Peyer's patch (tissue), 4 donors: ENCODE measurements around the gene ZNF26. TPM values are rescaled to one million over a fixed set of nuclear protein-coding genes. Genes with fewer than 3 reads are reported as not detected.
A peak's percentile ranks its signal among the peaks of the same experiment; 100 is the strongest.
"Not testable (repeated sequence)": the region's sequence is repeated elsewhere in the genome, so short reads cannot be mapped to it uniquely, and the experiment has no call there.

Experiments used
- DNase-seq, 3 donors: peaks; one replicate each; pipeline ENCODE4 v3.0.0-alpha.2; 2017 to 2019
- H3K27ac ChIP-seq, 4 donors: fragments of 200-600 bp; sonication (generic); one replicate each; pipeline ENCODE4 v1.5.1; 2016 to 2019
- H3K27me3 ChIP-seq, 2 donors: fragments of 200-600 bp; sonication (generic); one replicate each; pipeline ENCODE4 v1.5.1; 2019
- H3K36me3 ChIP-seq, 3 donors: fragments of 200-600 bp; sonication (generic); one replicate each; pipeline ENCODE4 v1.5.1; 2016 to 2019
- H3K4me1 ChIP-seq, 4 donors: fragments of 200-600 bp; sonication (generic); one replicate each; pipeline ENCODE4 v1.5.1; 2016 to 2019
- H3K4me3 ChIP-seq, 4 donors: fragments of 200-600 bp; sonication (generic); 1 replicate in 3 of 4; 2 replicates in 1 of 4; pipeline ENCODE4 v1.5.1; 2016 to 2019; ENCODE audit warnings: mild to moderate bottlenecking in 1 of 4
- H3K9me3 ChIP-seq, 4 donors: fragments of 200-600 bp; sonication (generic); one replicate each; pipeline ENCODE4 v1.5.1; 2016 to 2019; ENCODE audit warnings: mild to moderate bottlenecking in 1 of 4
- CTCF ChIP-seq, 6 experiments: fragments of 450-650 bp in 4 of 6; fragments of 200-600 bp in 2 of 6; sonication (generic) in 1 of 6; IDR thresholded peaks; one replicate each; pipeline ENCODE4 v1.5.1; 2017 to 2019; ENCODE audit warnings: antibody characterized with exemption in 6 of 6, mild to moderate bottlenecking in 3 of 6, moderate library complexity in 1 of 6
- POLR2A ChIP-seq, 2 donors: fragments of 450-650 bp; IDR thresholded peaks; one replicate each; pipeline ENCODE4 v1.5.1; 2017; ENCODE audit warnings: antibody characterized with exemption in 2 of 2, mild to moderate bottlenecking in 2 of 2, moderate library complexity in 2 of 2
- total RNA-seq, 4 donors: library from RNA; depleted of rRNA; stranded (reverse); fragments of >200 nt; gene quantifications; one replicate each; pipeline ENCODE4 v1.1.0, GENCODE V29; 2016

ZNF26 gene
- total RNA-seq, 4 donors from 2014 or later = 15.9 to 24.8 (median 18.7) TPM

- DNase-seq = no peak
- peaks cover 0 to 9% (median 0%) of the 10 kb centered on the region in 3 donors for H3K36me3 ChIP-seq
- TF ChIP-seq POLR2A (IDR thresholded peaks at IDR 0.05) = no peak
- no peak for TF ChIP-seq CTCF (IDR thresholded peaks at IDR 0.05)
Measured at GRCh38 chr12:132966676-132967415, 19.3 kb upstream of the ZNF26 start.

DNA sequence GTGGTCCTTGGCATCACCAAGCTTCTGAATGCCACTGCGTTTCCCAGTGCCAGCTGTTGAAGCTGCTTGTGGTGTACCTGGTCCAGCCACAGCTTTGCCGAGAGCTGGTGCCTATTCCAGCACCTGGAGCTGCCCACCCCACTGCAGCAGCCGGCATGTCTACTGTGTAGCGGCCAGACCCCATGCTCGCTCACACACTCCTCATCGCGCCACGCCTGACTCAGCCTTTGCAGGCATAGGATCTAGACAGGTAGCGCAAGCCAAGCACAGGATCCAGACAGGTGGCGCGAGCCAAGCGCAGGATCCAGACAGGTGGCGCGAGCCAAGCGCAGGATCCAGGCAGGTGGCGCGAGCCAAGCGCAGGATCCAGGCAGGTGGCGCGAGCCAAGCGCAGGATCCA, 18.4 kb upstream of the ZNF26 start:
- H3K4me1 ChIP-seq = no peaks in the 10 kb centered on the region
- H3K36me3 ChIP-seq = no peaks in the 10 kb centered on the region
- no peak for DNase-seq
- no peak overlapping the region for H3K4me3 ChIP-seq
- TF ChIP-seq CTCF (IDR thresholded peaks at IDR 0.05) = no peak
- no peak for TF ChIP-seq POLR2A (IDR thresholded peaks at IDR 0.05)
- H3K27ac ChIP-seq = no peak overlapping the region
- H3K9me3 ChIP-seq = peaks cover 0 to 35% (median 0%) of the 10 kb centered on the region in 4 donors
- no peaks in the 10 kb centered on the region for H3K27me3 ChIP-seq

More at GRCh38 chr12:132966676-132967415, 19.3 kb upstream of the ZNF26 start:
- H3K4me1 ChIP-seq = no peaks in the 10 kb centered on the region
- no peak overlapping the region for H3K4me3 ChIP-seq
- no peak overlapping the region for H3K27ac ChIP-seq
- peaks cover 0 to 41% (median 0%) of the 10 kb centered on the region in 4 donors for H3K9me3 ChIP-seq
- no peaks in the 10 kb centered on the region for H3K27me3 ChIP-seq

DNA sequence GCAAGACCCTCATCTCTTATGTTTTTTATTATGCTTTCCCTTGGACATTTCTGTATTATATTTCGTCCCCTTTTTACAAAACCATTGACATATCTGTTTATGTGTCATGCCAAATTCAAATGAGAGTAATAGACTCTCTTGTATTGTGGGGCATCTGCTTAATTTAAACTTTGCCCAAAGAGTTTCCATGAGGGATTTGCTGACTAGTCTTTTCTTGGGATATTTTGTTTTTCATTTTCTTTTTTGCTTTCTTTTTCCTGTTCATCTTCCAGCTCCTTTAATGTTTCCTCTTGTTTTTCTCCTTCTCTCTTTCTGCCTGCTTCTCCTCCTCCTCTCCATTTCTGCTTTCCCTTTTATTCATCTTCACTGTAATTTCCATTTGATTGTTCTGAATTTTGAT, 13.8 kb upstream of the ZNF26 start:
- TF ChIP-seq POLR2A (IDR thresholded peaks at IDR 0.05) (no peak), CTCF (IDR thresholded peaks at IDR 0.05) (no peak)
- DNase-seq = no peak
- peaks cover 0 to 19% (median 0%) of the 10 kb centered on the region in 4 donors for H3K9me3 ChIP-seq

GRCh38 chr12:132976870-132977269, 9.3 kb upstream of the ZNF26 start:
- not testable (repeated sequence) for H3K4me1 ChIP-seq, H3K27me3 ChIP-seq, DNase-seq, H3K27ac ChIP-seq, H3K36me3 ChIP-seq, H3K4me3 ChIP-seq
- H3K9me3 ChIP-seq = peaks cover 0 to 13% (median 0%) of the 10 kb centered on the region in 4 donors
- peak in 2 of 6 experiments; percentile 6 to 10 for TF ChIP-seq CTCF (IDR thresholded peaks at IDR 0.05)

More for the DNA sequence above, 13.8 kb upstream of the ZNF26 start:
- no peaks in the 10 kb centered on the region for H3K27me3 ChIP-seq
- H3K36me3 ChIP-seq = no peaks in the 10 kb centered on the region
- no peak overlapping the region for H3K27ac ChIP-seq
- H3K4me3 ChIP-seq = no peak overlapping the region
- no peaks in the 10 kb centered on the region for H3K4me1 ChIP-seq

DNA sequence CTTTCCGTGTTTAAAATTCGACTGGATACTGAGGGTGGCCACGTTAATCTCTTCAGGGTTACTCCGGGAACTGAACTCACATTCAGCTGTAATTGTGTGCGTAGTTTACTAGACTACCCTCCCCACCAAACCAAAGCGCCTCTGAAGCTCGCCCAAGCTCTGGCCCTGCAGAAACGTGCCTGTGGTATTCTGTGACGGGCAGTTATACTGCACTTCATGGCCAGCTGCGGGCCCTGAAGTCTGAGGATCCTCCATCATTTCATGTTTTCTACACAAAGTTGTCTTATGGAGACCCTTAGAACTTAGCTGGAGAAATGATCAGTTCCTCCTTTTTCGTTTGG, 688 bp downstream of the ZNF26 start:
- H3K4me1 ChIP-seq = peaks cover 0 to 12% (median 2%) of the 10 kb centered on the region in 4 donors
- H3K9me3 ChIP-seq = peaks cover 0 to 27% (median 0%) of the 10 kb centered on the region in 4 donors
- peaks cover 0 to 22% (median 0%) of the 10 kb centered on the region in 3 donors for H3K36me3 ChIP-seq
- TF ChIP-seq POLR2A (IDR thresholded peaks at IDR 0.05) (no peak), CTCF (IDR thresholded peaks at IDR 0.05) (no peak)
- no peak for DNase-seq
- H3K27me3 ChIP-seq = no peaks in the 10 kb centered on the region
- peak overlapping the region; percentile 66 to 95 (median 79) for H3K4me3 ChIP-seq
- peak overlapping the region; percentile 75 to 88 (median 81) for H3K27ac ChIP-seq
